Measurements from ENCODE around the gene AGAP1.

Gene AGAP1

DNA sequence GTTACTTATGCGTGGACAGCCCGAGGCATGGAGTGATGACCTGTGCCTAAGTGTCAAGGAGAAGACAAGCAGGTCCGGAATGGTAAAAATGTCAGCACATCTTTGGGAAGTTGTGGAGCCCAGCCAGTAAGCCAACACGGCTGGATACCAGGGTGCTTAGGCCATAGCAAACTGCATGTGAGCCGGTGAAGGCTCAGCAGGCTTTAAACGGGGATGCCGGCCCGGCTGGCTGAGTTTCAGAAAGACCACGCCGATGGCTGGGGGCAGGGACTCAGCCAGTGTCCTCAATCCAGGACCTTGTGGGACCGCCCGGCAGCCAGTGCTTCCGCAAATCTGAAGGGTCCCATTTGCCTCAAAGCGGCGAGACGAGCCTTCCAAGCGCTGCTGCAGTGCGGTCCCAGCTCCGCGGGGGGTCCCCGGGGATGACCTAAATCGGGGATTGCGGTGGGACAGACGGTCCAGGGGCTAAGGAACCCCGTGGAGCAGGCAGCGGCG lies 946 bp upstream of the AGAP1 start:
- DNase-seq: no peak

DNA sequence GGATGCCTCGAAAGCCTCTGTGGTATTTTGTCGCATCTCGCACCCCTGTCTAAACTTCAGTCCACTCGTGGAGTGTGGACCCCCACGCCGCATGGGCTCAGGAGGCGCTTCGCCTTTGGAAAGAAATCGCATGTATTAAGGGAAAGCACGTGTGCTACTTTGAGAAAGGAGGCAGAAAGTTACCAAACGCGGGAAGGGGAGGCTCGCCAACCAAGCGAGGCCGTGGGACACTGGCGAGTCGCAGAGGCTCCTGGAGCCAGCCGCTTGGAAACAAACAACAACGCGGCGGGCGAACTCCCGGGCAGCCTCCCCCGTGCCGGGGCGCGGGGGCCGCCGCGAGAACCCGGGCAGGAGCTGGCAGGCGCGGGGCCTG lies 455 bp upstream of the AGAP1 start:
- DNase-seq: no peak

DNA sequence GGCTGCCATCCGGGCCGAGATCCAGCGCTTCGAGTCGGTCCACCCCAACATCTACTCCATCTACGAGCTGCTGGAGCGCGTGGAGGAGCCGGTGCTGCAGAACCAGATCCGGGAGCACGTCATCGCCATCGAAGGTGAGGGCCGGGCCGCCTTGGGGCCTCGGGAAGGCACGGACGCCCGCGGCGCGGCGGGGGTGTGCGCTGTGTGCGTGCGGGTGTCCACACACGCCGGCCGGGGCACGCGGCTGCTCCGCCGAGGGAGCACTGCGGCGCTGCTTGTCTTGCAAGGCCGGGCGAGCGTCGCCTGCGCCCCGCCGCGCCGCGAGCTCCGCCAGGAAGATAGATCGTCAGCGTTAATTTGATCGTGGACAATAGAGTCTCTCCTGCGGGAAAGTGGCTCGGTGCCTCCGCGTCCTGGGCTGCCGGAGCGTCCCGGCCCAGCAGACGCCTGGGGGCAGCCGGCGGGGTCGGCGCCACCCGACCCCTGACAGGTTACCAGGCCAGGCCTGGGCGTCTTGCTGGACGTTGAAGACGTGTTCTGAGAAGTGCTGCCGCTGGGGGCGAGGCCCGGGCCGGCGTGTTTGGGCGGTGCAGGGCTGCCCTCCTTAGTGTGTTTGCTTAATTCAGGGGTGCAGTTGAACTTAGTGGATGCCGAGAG lies 1.0 kb downstream of the AGAP1 start:
- DNase-seq: no peak

DNA sequence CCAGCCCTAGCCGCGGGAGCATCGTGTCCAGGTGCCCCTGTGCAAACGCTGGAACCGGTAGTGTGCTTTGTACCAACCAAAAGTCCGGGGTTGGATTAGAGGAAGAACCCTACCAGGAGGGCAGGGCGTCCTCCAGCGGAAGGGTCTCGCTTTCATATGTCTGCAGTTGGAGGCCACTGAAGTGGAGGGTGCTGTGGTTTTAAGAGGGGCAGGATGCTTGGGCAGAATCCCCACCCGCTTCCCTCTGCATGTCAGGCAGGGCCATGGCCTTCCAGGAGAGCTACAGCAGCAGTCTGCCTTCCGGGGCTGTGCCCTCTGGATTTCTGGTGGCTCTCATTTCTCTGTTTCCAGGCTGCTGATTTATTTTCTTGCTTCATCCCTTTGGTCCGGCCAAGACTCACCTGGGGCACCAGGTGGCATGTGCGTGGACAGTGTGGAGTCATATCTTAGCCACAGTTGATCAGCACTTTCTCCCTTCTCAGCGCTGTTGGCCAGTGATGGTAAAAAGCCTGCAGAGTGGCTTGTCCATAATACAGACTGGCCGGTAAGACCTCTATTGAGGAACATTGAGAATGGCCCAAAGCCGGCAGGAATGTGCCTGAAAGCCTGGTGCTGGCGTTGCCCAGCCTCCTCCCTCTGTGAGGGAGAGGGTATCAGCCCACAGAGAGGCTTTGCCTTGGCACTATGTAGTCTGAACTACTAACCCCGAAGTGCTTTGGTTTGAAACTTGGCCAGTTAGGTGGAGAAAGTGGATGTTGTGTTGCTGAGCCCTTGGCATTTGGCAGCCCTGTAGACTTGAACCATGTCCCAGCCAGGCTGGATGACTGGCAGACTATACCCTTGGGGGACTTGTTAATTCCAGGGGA lies 1.8 kb downstream of the AGAP1 start:
- DNase-seq: no peak

DNA sequence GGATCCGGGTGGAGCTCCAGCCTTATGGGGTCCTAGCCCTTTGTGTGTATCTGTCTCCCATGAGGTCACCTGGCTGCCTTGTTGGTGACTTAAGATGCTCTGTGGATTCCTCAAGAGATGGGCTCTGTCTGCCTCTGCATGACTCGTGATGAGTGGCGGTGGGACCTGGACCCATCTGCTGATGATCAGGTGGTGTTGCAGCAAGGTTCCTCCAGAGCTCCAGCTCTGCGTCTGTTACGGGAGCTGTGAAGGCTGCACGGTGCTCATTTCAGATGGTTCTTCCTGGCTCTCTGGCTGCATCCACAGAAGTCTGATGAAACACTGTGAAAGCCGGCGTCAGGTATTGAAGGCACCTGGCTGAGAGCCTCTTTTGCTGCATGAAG lies 2.4 kb downstream of the AGAP1 start:
- no peak for DNase-seq

DNA sequence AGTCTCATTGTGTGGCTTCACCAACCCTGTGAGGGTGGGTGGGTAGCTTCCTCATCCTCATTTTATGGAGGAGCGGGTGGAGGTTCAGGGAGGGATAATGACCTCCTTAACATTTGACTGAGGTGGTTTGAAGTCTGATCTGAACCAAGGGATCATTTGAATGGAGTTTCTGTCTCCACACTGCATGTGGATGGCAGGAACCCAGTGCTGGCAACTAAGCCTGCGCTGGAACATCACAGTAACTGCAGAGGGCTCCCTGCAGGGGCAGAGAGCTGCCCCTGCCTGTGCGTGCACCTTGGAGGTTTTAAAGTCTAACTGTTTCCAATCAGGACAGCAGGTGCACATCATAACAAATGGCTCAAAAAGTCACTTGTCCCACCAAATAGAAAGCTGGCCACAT lies 3.3 kb downstream of the AGAP1 start:
- DNase-seq: no peak

DNA sequence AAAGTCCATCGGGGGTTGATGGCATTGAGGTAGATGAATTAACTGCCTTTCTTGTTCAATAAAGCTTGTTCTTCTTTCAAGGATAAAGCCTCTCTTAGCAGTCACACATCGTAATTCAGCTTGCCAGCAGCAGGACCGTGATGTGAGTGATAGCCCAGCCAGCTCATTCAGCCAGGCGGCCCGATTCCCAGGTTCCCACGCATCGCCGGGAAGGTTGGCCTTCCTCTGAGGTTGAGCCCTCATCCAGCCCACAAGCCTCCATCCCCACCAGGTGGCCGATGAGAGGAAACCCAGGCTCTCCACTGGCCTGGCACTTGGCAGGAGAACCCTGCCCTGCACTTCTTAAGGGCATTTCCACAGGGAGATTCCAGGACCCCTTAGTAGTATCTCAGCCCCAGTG lies 4.7 kb downstream of the AGAP1 start:
- no peak for DNase-seq

- DNase-seq: no peak
These were observed 5.3 kb downstream of the AGAP1 start for GRCh38 chr2:235498946-235499812.

DNA sequence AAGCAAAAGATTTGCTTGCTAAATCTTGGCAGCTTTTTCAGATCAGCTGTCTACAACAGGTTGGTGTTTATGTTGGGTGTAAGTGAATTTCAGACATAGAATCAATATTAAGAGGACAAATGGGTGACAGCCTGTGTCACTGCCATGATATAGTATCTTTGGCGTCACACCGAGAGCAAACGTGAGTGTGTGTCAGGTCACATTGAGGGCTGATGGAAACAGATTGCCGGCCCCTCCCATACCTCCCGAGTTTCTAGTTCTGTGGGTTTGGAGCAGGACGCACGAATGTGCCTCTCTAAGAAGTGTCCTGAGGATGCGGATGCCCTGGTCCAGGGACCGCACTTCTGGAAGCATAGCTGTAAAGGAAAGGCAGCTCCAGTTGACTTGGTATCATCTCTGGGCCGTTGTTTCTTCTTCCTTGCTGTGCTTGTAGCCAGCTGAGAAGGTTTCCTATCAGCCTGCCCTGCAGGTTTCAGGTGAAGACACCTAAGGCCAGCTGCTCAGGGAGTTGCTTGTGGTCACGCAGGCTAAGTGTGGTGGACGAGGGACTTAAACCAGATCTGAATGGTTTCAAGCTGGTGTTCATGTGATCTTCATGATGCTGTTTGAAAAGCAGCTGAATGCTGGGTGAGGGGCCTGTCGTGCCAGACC lies 6.4 kb downstream of the AGAP1 start:
- no peak for DNase-seq

- DNase-seq: no peak
These were observed 7.2 kb downstream of the AGAP1 start for GRCh38 chr2:235500761-235501672.

- no peak for DNase-seq
These were observed 7.8 kb downstream of the AGAP1 start for GRCh38 chr2:235501673-235502031.

DNA sequence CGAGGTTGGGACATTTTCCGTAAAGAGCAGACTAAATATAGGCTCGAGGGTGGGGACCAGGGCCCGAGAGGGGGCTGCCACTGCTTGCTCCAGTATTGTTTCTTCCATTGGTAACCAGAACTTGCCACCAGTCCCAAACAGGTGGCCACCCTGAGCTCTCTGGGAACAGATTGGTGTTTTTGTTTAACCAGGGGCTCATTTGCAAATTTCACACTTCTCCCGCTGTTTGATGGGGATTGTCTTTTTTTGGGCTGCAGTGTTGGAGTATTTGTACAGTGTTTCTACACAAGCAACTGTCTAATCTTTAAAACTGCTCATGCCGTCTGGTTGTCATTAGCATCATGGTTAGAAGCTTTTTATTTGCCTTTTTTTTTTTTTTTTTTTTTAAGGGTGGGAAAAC lies 8.5 kb downstream of the AGAP1 start:
- no peak for DNase-seq

DNA sequence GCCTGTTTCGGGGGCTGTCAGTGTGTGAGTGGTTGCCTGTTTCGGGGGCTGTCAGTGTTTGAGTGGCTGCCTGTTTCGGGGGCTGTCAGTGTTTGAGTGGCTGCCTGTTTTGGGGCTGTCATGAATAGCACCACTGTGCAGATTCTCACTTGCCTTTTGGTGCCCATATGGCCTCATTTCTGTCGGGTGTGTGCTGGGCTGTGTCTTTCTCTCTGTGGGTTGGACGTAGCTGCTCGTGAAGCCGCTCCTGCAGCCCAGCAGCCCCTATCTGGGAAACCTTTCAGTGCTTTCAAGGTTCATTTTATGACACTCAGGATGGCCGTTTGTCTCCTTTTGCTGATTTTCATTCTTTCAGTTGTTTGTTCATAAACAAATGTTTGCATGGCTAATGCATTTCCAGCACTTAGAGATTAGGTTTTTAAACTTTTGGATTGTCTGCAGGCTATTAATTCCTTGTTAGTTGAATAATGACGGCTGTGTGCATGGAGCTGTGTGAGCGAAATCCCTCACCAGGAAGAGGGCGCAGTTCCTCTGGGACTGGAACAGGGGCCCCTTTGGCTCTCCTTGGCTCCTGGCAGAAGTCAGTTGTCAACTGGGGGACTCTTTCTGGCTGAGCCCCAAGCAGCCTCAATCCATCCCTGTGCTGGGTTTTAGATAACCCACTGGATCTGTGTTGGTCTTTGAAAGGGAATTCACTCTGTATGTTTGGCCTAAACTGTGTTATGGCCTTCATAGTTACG lies 10.8 kb downstream of the AGAP1 start:
- no peak for DNase-seq

DNA sequence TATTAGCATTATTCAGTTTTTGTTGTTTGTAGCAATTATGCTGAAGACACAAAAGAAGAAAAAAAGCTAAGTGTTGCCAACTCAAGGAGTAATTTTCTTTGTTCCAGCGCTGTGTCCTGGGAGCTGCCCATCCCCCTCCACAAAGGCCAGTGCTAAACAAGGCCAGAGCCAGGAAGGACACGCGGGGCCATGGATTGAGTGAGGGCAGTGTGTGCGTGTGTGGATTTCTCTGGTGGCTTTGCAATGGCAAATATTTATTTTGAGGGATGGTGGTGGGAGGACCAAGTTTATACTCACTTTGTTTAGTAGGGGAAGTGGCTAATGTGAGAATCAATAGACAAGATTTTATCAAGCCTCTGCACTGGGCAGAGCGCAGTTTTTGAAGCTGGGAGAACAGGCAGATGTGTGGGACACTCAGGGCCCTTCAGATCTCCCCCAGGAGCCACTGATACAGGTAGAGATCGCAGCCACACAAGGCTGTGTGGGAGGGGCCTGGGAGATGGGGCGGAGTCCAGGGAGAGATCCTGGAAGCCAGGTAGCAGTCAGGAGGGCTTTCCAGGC lies 11.4 kb downstream of the AGAP1 start:
- no peak for DNase-seq

- peak; percentile 80 for DNase-seq
These were observed 12.6 kb downstream of the AGAP1 start for GRCh38 chr2:235506291-235506996.

DNA sequence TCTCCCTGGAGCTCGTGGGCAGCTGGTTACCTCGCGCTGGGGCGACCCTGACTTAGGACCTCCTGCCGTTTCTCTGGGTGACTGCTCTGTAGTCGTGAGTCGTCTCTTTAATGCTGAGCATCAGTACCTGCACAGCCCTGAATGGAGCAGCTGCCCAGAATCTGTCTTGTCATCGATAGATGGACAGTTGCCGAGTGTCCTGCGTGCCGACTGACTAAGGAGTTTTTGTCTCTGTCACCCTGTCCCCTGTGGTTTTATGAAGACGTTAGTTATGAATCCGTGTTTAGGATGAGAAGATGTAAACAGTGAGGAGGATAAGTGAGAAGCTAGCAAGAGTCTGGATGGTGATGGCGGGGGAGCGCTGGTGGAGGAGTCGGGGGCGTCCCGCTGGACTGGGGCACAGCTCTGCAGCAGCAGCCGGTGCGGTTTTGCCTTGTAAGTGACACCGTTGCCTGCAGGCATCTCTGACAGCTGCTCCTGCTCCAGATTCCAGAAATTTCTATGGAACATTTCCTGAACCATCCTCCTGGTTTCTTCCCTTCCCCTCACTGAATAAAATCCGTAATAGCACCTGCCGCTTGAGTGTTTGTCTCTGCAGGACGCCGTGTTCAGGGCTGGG lies 13.3 kb downstream of the AGAP1 start:
- no peak for DNase-seq

DNA sequence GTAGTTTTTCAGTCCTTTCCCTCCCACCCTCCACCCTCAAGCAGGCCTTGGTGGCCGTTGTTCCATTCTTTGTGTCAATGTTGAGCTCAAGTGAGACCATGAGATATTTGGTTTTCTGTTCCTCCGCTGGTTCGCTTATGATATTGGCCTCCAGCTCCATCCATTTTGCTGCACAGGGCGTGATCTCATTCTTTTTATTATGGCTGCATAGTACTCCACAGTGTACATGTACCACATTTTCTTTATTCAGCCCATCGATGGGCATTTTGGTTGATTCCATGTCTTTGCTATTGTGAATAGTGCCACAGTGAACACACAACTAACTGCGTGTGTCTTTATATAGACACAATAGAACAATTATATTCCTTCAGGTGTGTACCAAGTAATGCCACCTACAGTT lies 14.1 kb downstream of the AGAP1 start:
- DNase-seq: no peak

GRCh38 chr2:235508371-235509160 lies 14.7 kb downstream of the AGAP1 start:
- no peak for DNase-seq

GRCh38 chr2:235510318-235510717 lies 16.5 kb downstream of the AGAP1 start:
- no peak for DNase-seq

Data from NCI-H1417 treated with DMSO at 0.1 percent for 48 hours (cell line).